GM18517 (cell line): ENCODE measurements around the gene TNIK.
A peak's percentile ranks its signal among the peaks of the same experiment; 100 is the strongest.
"Not testable (repeated sequence)": the region's sequence is repeated elsewhere in the genome, so short reads cannot be mapped to it uniquely, and the experiment has no call there.

Source experiments
- ATAC-seq: cut with Tn5 transposase; IDR thresholded peaks from one replicate; pipeline ENCODE4 v1.9.1; 2021; ENCODE audit warnings: mild to moderate bottlenecking, moderate library complexity; ENCODE audit not compliant: unreplicated experiment

Gene TNIK

GRCh38 chr3:171366738-171367137 lies 93.5 kb downstream of the TNIK start:
- ATAC-seq: not testable (repeated sequence)

- ATAC-seq: no peak
These were observed 94.2 kb downstream of the TNIK start for GRCh38 chr3:171366043-171366442.

- no peak for ATAC-seq
These were observed 94.7 kb downstream of the TNIK start for GRCh38 chr3:171365489-171365888.

GRCh38 chr3:171364500-171364899 lies 95.7 kb downstream of the TNIK start:
- no peak for ATAC-seq

DNA sequence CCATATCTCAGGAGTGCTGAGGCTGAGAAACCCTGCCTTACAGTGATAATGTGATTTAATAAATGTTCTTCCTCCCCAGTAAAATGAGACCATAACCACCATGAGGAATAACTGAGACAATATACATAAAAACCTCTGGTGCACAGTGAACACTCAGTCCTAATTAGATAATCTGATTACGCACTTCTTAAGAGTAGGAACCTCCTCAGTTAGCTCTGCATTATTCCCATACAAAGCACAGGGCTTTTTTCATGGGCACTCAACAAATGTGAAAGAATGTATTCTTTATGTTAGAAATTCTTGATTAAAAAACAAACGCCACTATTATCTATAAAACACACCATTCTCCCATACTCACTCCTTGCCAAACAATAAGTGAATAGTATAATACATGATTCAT lies 97.0 kb downstream of the TNIK start:
- ATAC-seq: no peak

DNA sequence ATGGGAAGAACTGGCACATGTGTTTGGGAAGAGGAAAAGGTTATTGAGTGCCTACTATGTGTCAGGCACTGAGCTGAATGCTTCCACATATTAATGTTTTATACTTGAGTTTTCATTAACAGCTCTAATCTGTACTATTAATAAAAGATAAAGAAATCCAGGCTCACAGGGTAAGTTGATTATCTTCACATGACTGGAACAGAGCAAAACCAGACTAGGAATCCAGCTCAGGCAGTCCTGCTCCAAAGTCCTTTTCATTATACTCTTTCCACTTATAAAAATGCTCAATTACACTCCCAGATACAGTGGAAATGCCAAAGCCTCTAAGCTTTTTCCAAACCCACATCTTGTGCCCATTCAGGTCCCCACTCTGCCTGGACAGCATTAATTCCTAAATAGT lies 97.6 kb downstream of the TNIK start:
- ATAC-seq: no peak

GRCh38 chr3:171358881-171359198 lies 101.4 kb downstream of the TNIK start:
- no peak for ATAC-seq

- no peak for ATAC-seq
These were observed 101.9 kb downstream of the TNIK start for GRCh38 chr3:171358181-171358880.

- ATAC-seq: no peak
These were observed 102.5 kb downstream of the TNIK start for GRCh38 chr3:171357721-171358120.

DNA sequence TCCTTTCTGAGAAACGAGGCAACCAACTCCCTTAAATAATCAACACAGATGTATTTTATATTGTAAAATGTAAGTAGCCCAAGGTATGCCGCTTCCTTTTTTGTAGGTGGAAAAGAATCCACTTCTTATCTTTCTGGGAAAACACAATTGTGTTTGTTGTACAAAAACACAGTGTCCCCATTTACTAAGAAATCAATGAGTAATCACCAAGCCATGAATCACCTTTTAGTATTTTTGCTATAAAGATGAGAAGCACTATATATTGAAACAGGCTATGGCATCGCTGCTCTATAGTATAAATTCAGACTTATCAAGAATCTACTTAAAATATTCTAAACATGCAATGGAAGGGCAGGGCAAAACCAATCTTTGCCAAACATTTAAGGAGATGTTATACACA lies 104.0 kb downstream of the TNIK start:
- ATAC-seq: no peak

DNA sequence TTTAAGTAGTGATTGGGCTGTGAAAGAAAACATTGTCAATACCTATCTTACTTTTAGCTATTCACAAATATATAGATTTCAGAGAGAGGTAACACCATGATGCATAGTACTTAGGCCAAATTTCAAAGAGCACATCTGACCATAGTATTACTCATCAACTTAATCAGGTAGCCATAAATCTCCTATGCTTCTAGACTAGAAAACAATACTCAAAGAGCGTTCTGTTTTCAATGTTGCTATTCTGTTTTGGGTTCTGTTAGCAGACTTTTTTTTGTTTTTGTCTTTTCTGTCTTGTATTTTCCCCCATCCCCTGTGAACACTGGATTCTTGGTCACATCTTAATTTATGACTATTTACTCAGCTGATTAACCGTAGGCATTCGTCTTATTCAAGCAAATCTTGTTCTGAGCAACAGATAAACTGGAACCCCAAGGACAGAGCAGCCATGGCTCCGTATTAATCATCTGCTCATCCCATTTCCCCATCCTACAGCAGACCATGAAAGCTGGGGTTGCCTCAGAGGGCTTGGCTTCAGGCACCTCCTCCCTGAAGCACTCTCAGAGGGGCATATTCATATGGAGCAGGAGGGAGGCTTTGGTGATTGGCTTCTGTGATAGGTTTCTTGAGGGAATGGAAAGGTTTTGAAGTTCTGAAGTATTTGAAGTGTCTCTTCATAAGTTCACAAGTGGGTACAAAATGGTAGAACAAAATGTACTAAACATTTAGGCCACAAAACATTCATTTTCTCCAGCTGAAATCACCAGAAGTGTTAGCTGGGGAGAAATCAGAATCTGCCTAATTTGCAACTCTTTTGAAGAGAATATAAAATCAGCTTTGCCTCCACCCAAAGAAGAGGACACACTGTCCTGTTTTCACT lies 105.3 kb downstream of the TNIK start:
- ATAC-seq: no peak

DNA sequence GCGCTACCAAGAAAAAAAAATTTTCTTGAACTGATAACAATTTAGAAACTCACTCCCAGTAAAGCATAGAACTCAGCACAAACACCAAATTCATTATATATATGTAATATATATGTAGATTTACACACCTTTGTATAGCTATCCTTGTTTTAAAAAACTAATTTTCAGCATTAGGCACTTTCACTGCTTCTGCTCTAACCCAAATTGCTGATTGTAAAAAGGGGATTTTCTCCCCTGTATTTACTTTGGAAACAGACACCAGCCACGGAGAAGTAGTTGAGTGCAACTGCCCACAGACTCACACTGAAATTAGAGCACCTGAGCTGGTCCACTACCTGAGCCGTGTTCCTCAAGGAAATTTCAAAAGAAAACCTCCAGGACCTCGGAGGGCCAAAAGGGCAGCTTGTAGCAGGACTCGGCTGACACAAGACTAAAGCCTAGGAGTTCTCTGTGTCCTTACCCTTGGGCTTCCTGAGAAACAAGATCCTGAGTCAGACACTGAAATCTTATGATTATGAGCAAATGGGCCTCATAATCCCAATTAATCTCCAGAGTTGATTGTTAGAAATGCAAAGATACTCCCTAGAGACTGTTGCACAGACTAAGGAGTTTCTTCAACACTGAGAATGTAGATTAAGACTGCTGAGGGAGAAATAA lies 106.0 kb downstream of the TNIK start:
- no peak for ATAC-seq

GRCh38 chr3:171353423-171353822 lies 106.8 kb downstream of the TNIK start:
- no peak for ATAC-seq

DNA sequence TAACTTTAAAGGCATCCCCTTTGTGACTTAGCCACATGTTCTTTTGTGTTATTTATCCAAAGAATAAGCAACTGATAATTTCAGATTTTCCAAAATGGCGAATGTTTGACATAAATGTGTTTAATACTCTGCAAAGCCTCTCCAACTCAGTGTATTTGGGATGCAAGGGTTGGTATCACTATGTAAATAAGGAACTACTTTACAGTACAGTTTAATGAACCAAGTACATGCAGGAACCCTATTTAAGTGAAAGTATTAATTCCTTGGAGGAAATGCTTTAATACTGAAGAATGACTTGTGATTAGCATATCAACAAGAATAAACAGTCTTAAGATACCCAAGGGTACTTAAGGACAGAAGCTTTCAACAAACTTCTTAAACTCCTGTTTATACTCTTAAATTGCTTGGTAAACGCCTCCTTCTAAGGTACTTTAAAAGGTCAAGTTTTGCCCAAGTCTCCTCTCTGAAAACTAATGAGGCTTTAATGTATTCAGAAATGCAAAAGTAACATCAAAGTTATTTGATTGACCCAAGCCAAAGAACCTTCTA lies 107.7 kb downstream of the TNIK start:
- no peak for ATAC-seq

GRCh38 chr3:171351676-171352075 lies 108.5 kb downstream of the TNIK start:
- ATAC-seq: no peak

GRCh38 chr3:171350364-171350763 lies 109.8 kb downstream of the TNIK start:
- ATAC-seq: no peak

DNA sequence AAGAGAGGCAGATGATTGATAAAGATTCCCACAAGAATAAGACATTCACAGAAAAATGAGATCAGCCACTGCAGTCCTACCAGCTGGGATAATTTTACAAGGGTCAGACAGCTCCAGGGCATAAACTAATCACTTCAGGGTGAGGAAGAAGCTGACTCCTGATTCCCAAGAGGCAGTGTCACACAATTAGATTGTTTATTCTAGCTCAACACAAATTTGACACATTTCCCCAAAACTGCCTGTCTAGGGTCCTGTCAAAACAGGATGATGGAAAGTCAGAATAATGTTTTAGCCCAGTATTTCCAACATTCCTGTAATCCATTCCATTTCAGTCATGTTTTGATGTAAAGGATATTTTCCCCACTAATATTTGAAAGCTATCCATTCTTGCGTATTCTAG lies 110.8 kb downstream of the TNIK start:
- no peak for ATAC-seq

- ATAC-seq: peak; percentile 31
These were observed 112.1 kb downstream of the TNIK start for GRCh38 chr3:171348121-171348520.

DNA sequence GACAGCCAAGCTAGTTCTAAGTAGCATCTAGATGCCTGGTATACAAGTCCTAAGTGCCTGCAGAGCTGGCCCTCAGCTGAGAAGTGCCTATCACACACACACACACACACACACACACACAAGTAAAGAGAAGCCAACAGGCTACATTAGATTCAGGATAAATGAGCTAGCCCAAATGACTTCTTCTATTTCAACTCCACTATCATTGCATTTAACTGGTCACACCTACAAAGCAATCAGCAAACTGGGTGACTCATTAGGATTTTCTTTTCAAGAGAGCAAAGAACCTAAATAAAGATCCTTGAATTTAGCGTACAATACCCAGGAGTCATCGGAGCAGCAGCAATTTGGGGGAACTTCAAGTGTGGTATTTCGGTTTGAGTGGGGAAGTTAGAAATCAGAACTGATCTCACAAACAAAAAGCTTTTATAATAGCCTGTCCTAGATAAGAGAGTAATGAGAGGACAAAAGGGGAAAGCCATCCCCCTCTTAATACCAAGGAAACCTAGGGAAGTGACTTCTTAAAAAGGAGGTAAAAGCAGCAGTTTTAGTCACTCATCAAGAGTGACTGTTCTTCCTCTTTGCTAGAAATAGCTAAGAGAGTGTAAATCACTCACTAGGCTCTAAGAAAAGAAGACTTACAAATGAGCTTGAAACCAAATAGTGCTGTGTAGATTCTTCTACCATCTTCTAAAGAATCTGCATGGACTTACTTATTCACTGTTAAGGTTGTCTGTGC lies 112.7 kb downstream of the TNIK start:
- ATAC-seq: peak; percentile 75

GRCh38 chr3:171346582-171347300 lies 113.5 kb downstream of the TNIK start:
- ATAC-seq: no peak
